Stimulated activated naive CD8-positive, alpha-beta T cell treated with anti-CD3 and anti-CD28 coated beads, Interleukin-15, Interleukin-2, amounts not matched to agents 100 ng/mL and 50 ng/mL, for 24 hours (primary cell): ENCODE results near the gene FOXR1.
A peak's percentile ranks its signal among the peaks of the same experiment; 100 is the strongest.

Source experiments
- H3K27ac Mint-ChIP-seq: one replicate; pipeline ENCODE4 v1.8.0; 2021; ENCODE audit warnings: mild to moderate bottlenecking, mixed read lengths
- H3K27me3 Mint-ChIP-seq: one replicate; pipeline ENCODE4 v1.8.0; 2021; ENCODE audit warnings: mixed read lengths
- H3K36me3 Mint-ChIP-seq: one replicate; pipeline ENCODE4 v1.8.0; 2021; ENCODE audit warnings: low read depth, mixed read lengths
- H3K4me1 Mint-ChIP-seq: one replicate; pipeline ENCODE4 v1.8.0; 2021; ENCODE audit warnings: low read depth, mixed read lengths
- H3K4me3 Mint-ChIP-seq: one replicate; pipeline ENCODE4 v1.8.0; 2021; ENCODE audit warnings: mild to moderate bottlenecking, mixed read lengths
- H3K9me3 Mint-ChIP-seq: one replicate; pipeline ENCODE4 v1.8.0; 2021; ENCODE audit warnings: mixed read lengths

FOXR1 gene

DNA sequence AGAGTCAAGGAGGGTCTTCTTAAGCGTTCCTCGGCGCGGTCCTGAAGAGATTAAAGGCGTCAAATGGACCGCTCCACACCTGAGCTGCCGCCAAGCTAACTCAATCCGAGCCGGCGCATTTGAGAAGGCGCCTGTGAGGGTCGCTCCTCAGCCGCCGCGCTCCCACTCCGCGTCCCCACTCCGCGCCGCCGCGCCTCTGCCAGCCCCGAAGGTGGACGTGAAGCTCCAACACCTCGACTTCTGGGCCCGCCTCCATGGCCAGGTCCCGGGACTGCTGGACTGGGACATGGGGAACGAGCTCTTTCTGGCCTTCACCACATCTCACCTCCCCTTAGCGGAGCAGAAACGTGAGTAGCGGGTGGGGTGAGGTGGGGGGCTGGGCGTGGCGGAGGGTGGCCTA is at the start of gene FOXR1:
TSS of gene FOXR1 (plus strand) at position 116 of the 400 bp plus-strand sequence. CDS start at position 287, 171 bp downstream.
- Mint-ChIP-seq H3K4me3 (no peak within 1 kb of the TSS), H3K4me1 (no peaks in the 10 kb centered on the region), H3K9me3 (no peaks in the 10 kb centered on the region), H3K36me3 (no peaks in the 10 kb centered on the region), H3K27me3 (peaks cover 23% of the 10 kb centered on the region), H3K27ac (no peak within 1 kb of the TSS)

GRCh38 chr11:118921929-118922744 is 49.4 kb upstream of the FOXR1 start:
- Mint-ChIP-seq H3K27me3 (no peaks in the 10 kb centered on the region), H3K4me3 (peak overlapping the region; percentile 88), H3K4me1 (peaks cover 73% of the 10 kb centered on the region), H3K9me3 (no peaks in the 10 kb centered on the region), H3K27ac (peak overlapping the region; percentile 90), H3K36me3 (no peaks in the 10 kb centered on the region)

GRCh38 chr11:118922745-118923627 is 48.6 kb upstream of the FOXR1 start:
- Mint-ChIP-seq H3K4me3 (peak overlapping the region; percentile 88), H3K27me3 (no peaks in the 10 kb centered on the region), H3K27ac (peak overlapping the region; percentile 82), H3K36me3 (no peaks in the 10 kb centered on the region), H3K9me3 (no peaks in the 10 kb centered on the region), H3K4me1 (peaks cover 73% of the 10 kb centered on the region)

- no peaks in the 10 kb centered on the region for H3K36me3 Mint-ChIP-seq
These were observed 47.6 kb upstream of the FOXR1 start for GRCh38 chr11:118923721-118924587.

DNA sequence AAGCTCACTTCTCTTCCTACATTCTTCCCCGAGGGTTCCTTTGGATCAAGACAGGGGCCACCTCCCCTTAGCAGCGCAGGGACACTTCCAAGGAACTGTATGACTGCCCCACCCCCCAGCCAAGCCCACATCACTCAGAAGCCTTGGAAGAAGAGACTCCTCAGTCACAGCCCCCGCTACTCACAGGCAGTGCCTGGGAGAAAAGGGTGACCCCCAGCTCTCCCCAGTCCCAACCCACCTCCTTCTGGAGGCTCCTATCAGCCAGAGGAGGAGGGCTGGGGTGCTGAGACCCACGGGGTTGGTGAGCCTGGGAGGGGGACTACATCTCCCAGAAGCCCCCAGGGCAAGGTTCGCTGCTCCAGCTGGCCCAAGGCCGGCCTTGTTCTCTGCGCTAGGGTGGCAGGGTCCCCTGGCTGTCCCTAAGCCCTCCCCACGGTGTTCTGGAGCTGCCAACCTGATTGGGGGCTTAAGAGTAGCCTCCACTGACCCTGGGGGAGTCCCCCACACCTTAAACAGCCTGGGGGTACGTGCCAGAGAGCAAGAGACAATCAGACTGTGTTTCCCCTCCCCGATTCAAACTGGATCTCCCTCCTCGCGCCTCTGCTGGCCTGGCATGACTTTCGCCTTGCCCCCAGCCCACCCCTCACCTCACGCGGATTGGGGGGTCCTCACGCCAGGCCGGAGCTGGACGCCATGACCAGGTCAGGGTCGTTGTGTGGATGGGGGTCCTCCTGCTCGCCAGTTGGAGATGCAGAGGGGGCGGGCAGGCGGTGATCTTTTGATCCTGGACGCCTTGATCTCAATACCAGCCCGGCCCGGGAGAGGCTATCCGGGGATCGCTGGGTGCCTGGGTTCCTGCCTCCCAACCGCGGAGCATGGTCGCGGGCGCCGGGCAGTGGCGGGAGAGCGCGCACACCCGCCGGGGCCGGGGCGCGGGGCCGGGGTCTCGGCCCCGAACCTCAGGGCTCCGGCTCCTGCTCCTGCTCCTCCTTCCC is 46.7 kb upstream of the FOXR1 start:
- Mint-ChIP-seq H3K9me3 (no peaks in the 10 kb centered on the region), H3K27me3 (no peaks in the 10 kb centered on the region), H3K4me3 (peak overlapping the region; percentile 88), H3K36me3 (no peaks in the 10 kb centered on the region), H3K27ac (peak overlapping the region; percentile 82), H3K4me1 (peaks cover 64% of the 10 kb centered on the region)

More at GRCh38 chr11:118923721-118924587, 47.6 kb upstream of the FOXR1 start:
- Mint-ChIP-seq H3K27ac (peak overlapping the region; percentile 82), H3K4me1 (peaks cover 73% of the 10 kb centered on the region), H3K4me3 (peak overlapping the region; percentile 88), H3K27me3 (no peaks in the 10 kb centered on the region), H3K9me3 (no peaks in the 10 kb centered on the region)

DNA sequence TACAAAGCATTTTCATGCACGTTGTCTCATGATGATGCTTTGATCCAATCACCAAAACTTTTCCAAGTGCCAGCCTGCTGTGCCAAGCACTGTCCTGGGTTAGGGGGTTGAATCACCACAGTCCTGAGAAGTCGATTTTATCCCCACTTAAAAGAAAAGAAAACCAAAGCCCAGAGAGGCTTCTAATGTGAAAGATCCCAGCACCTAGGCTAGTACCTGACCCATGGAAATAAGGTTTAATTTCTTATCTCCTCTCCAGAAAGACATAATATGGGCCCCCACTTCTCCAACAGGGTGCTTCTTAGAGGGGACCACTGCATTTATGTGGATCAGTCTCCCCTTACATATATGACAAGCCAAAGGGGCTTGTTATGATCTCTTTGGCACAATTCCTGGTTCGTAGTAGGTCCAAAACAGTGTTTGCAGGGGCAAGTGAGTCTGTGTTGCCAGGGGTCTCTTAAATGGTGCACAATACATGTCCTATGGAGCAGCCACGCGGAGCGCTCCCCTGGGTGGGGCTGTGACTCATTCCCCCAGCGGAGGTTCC is 43.9 kb upstream of the FOXR1 start:
- Mint-ChIP-seq H3K4me3 (peak overlapping the region; percentile 89), H3K27ac (peak overlapping the region; percentile 98), H3K36me3 (no peaks in the 10 kb centered on the region), H3K27me3 (no peaks in the 10 kb centered on the region), H3K4me1 (peaks cover 64% of the 10 kb centered on the region), H3K9me3 (no peaks in the 10 kb centered on the region)

- H3K36me3 Mint-ChIP-seq, result no peaks in the 10 kb centered on the region
- peaks cover 57% of the 10 kb centered on the region for H3K4me1 Mint-ChIP-seq
- no peaks in the 10 kb centered on the region for H3K9me3 Mint-ChIP-seq
- peak overlapping the region; percentile 98 for H3K27ac Mint-ChIP-seq
- H3K4me3 Mint-ChIP-seq, result peak overlapping the region; percentile 89
- H3K27me3 Mint-ChIP-seq, result no peaks in the 10 kb centered on the region
These were observed 43.3 kb upstream of the FOXR1 start for GRCh38 chr11:118928101-118928869.

DNA sequence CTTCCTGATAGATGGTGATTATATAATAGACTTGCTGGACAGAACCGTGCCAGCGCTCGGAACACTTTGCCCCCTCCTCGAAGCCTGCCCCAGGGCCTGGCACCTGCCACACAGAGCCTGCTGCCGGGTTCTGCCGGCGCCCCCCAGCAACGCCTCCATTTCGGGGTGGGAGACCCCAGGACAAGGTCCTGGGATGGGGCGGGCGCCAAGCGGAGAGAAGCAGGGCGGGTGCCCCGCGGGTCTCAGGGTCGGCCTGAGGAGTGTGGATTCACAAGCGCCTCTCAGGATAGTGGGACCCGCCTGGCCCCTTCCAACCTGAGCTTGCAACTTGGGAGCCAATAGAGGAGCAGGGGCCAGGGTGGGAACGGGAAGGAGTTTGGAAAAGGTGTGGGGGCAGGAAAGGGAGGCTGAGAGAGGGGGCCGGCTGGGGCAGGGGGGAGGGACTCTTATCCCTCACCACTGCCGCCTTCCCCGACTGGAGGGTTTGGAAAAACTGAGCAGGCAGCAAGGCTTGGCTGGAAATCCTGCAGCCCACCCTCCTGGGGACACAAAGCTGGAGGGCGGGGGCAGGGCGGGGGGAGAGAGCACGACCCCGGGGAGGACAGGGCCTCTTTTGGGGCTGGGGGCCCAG is 42.6 kb upstream of the FOXR1 start:
- Mint-ChIP-seq H3K27ac (peak overlapping the region; percentile 98), H3K27me3 (no peaks in the 10 kb centered on the region), H3K4me1 (peaks cover 50% of the 10 kb centered on the region), H3K4me3 (peak overlapping the region; percentile 89), H3K9me3 (no peaks in the 10 kb centered on the region), H3K36me3 (no peaks in the 10 kb centered on the region)

DNA sequence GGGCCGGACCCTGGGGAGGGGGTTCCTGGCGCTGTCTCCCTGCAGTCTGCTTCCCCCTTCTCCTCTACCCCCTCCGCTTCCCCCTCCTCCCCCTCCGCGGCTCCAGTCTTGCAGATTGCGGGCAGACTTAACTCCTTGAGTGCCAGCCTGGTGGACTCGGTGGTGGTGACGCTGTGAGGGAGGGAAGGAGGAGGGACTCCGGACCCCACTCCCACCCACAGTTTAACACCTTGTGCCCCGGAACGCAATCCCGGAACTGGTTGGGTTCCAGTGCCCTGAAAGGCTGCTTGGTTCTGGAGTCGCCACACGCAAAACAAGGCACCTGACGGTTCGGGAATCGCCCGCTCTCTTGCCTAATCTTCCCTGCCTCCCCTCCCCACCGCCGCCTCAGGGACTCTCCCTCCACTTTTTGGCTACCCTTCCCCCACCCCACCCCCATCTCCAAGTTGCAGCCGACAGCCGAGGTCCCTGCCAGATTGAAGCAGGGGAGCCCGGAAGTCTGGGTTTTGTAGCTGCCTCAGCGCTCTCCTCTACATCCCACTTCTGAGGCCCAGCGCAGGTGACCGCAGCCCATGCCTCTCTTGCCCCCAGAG is 42.0 kb upstream of the FOXR1 start:
- Mint-ChIP-seq H3K4me1 (peaks cover 44% of the 10 kb centered on the region), H3K36me3 (no peaks in the 10 kb centered on the region), H3K4me3 (peak overlapping the region; percentile 83), H3K9me3 (no peaks in the 10 kb centered on the region), H3K27me3 (no peaks in the 10 kb centered on the region), H3K27ac (peak overlapping the region; percentile 74)

DNA sequence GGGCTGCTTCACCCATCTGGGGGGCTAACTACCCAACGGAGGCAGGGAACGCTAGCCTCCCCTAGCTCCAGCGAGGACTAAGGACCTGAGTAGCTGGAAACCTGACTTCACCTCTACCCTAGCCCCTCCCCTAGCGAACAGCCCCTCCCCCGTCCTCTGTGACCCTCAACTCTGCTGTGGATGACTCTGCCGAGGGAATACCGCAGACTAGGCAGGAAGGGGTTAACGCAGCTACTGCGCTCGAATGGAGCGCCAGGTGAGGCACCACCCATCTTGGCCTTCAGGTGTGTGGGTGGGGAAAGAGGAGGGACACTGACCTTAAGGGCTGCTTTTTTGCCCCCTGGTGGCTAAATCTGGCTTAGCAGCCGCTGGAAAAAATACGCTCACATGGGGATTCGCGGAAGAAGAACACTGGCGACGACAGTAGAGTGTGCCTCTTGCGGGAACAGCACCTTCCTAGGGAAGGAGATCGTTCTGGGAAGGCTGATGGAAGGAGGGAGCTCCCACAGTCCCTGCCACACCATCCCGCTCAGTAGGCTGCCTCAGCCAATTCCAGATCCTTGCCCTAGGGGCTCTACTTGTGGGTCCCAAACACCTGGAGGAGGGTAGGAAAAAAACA is 41.4 kb upstream of the FOXR1 start:
- peak overlapping the region; percentile 83 for H3K4me3 Mint-ChIP-seq
- no peaks in the 10 kb centered on the region for H3K27me3 Mint-ChIP-seq
- H3K27ac Mint-ChIP-seq, result peak overlapping the region; percentile 74
- H3K36me3 Mint-ChIP-seq, result no peaks in the 10 kb centered on the region
- no peaks in the 10 kb centered on the region for H3K9me3 Mint-ChIP-seq
- peaks cover 43% of the 10 kb centered on the region for H3K4me1 Mint-ChIP-seq

DNA sequence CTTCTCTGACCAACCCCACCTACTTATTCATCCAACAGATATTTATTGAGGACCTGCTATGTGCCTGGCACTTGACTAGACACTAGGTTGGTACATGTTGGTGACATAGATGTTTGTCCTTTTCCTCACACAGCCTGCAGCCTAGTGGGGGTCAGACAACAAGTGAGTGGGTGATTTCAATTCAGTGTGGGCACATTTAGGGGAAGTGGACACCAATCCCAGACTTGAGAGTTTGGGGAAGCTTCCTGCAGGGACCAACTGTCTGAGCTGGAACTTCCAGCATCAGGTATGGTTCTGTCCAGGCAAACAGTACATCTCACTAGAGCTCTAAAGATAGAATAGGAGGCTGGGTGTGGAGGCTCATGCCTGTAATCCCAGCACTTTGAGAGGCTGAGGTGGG is 40.0 kb upstream of the FOXR1 start:
- H3K9me3 Mint-ChIP-seq, result no peaks in the 10 kb centered on the region
- no peak overlapping the region for H3K4me3 Mint-ChIP-seq
- peaks cover 37% of the 10 kb centered on the region for H3K4me1 Mint-ChIP-seq
- H3K36me3 Mint-ChIP-seq, result no peaks in the 10 kb centered on the region
- H3K27ac Mint-ChIP-seq, result peak overlapping the region; percentile 74
- no peaks in the 10 kb centered on the region for H3K27me3 Mint-ChIP-seq

DNA sequence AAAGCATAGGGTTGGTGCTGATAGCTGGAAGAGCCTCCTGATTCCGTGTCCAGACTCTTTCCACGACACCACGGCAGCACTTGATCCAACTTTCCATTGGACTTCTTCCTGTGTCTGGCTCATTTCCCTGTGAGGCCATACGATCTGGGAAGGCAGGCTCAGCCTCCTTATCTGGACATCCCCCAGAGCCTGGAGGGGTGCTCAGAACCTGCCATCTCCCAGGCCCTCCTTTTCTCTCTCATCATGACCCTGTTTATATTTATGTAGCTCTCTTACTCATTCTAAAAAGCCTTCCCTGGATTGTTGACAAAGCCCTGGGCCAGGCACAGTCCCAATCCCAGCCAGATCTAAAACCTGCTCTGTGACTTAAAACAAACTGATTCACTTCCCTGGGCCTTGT is 38.1 kb upstream of the FOXR1 start:
- Mint-ChIP-seq H3K27ac (no peak overlapping the region), H3K27me3 (no peaks in the 10 kb centered on the region), H3K9me3 (no peaks in the 10 kb centered on the region), H3K4me1 (peaks cover 20% of the 10 kb centered on the region), H3K36me3 (no peaks in the 10 kb centered on the region), H3K4me3 (no peak overlapping the region)
